ENCODE data around the gene PEDS1.

- no peak for TF ChIP-seq POLR2A (IDR thresholded peaks at IDR 0.05; ENCODE audit: low read depth, low read length)
- TF ChIP-seq POLR2AphosphoS5 (IDR thresholded peaks at IDR 0.05; ENCODE audit: low read depth, low read length): no peak
- no peak for TF ChIP-seq TAF1 (IDR thresholded peaks at IDR 0.05; ENCODE audit: borderline replicate concordance, low read depth, low read length)
These were observed 33.5 kb upstream of the PEDS1 start for GRCh38 chr20:50186987-50187402.
